HG03378 (cell line): ENCODE results near the gene OR52A1.
A peak's percentile ranks its signal among the peaks of the same experiment; 100 is the strongest.

ENCODE experiments used
- ATAC-seq: cut with Tn5 transposase; IDR thresholded peaks from one replicate; pipeline ENCODE4 v1.9.1; 2021; ENCODE audit warnings: mild to moderate bottlenecking, moderate library complexity; ENCODE audit not compliant: unreplicated experiment

OR52A1 gene

DNA sequence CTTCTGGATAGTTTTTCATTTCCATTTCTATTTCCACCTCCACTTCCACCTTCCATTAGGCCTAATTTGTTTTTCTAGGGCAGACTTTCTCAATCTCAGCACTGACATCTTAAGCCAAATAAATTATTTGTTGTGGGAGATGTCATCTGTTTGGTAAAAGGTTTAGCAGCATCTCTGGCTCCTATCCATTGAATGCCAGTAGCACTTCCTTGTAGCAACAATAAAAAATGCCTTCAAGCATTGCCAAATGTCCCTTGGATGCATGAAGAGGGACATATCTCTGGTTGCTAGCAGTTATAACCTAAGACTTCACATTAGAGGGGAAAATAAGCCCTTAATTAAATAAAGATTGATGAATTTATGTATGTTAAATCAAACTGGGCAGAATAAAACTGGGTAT lies 18.3 kb downstream of the OR52A1 start:
- no peak for ATAC-seq

DNA sequence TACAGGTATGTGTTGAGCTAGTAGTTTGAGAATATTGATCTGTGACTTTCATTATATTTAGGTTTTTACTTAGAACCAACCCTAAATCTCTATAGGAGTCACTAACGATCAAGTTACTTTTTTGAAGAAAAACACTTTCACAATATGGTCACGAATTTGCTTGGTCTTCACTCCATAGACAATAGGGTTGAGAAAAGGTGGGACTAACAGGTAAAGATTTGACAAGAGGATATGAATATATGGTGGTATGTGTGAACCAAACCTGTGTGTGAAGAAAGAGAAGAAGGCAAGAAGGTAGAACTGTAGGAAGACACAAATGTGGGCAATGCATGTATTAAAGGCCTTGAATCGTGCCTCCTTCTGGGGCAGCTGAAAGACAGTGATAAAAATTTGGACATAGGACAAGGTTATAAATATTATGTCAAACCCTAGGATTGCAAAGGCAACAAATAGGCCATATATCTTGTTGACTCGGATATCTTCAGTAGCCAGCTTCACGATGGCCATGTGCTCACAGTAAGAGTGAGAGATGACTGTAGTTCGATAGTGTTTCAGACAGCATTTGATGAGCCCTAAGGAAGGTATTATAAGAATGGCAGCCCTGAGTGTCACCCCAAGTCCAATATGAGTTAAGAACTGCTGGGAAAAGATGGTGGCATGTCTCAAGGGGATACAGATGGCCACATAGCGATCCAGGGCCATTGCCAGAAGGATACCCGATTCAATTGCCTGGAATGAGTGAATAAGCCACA lies 22.8 kb downstream of the OR52A1 start:
- ATAC-seq, result no peak

DNA sequence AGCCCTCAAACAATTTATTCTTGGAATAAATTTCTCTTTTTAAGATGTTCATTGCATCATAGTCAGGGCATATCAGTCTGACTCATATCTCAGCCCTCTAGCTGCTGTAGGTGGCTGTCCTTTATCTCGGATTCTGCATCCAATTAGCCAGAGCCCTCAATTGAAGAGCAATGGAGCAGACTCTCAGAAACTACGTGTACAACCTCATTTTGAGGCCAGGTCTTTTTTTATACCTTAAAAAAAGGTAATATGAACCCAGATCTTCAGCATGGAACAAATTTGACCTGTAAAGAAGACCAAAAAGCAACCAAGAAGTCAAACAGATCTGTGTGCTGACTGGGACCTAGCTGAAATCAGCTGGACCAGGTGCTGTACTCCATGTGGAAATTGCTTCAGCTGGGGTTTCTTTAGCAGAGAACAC lies 25.1 kb downstream of the OR52A1 start:
- ATAC-seq, result no peak

DNA sequence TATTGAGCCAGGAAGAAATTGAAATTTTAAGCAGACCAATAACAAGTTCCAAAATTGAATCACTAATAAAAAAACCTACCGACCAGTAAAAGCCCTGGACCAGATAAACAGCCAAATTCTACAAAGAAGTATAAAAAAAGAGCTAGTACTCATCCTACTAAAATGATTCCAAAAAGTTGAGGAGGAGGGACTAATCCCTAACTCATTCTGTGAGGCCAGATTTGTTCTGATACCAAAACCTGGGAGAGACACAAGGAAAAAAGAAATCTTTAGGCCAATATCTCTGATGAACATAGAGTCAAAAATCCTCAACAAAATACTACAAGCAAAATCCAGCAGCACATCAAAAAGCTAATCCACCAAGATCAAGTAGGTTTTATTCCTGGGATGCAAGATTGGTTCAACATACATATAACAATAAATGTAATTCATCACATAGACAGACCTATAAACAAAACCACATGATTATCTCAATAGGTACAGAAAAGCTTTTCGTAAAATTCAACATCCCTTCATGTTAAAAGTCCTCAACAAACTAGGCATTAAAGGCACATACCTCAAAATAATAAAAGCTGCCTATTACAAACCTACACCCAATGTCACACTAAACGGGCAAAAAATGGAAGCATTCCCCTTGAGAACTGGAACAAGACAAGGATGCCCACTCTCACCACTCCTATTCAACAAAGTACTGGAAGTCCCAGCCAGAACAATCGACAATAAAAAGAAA lies 29.5 kb downstream of the OR52A1 start:
- no peak for ATAC-seq

DNA sequence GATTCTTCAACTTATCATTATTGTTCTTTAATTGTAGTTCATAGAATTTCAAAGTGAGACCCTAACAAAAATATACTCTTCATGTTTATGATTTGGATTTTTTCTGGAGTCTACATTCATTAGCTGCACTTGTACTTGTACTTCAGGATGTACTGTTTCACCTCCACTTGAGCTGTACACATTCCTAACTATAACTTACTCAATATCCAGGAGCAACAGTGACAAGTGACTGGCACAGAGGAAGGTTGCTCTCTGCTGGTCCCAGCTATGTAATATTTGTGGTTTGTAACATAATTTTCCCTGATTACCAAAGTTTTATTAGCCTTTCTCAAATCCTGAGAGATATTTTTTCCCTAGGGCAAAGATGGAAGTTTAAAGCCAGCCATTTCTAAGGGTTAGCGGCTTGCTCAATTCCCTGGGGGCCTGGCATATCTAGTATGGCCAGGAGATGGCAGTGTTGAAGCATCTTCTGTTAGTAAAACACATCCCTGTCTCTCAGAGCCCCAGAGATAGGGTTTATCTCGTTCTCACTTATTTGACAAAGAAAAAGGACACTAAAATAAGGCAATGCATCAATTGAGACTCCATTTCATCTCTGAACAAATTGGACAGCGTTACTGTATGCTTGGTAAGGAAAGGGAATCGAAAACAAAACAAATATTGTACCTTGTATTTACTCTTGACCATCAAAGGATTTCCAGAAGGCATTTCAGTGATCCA lies 30.6 kb downstream of the OR52A1 start:
- peak; percentile 92 for ATAC-seq

DNA sequence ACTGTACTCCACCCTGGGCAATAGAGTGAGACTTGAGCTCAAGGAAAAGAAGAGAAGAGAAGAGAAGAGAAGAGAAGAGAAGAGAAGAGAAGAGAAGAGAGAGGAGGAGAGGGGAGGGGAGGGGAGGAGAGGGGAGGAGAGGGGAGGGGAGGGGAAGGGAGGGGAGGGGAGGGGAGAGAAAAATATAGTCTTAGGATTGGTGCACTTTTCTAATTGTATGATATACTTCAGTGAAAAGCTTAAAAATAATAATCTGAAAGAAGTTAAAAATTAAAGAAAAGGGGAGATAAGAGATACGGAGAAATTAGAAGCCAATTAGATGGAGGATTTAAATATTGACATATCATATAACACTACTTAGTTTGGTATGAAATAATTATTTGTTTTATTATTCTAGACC lies 35.7 kb downstream of the OR52A1 start:
- no peak for ATAC-seq

DNA sequence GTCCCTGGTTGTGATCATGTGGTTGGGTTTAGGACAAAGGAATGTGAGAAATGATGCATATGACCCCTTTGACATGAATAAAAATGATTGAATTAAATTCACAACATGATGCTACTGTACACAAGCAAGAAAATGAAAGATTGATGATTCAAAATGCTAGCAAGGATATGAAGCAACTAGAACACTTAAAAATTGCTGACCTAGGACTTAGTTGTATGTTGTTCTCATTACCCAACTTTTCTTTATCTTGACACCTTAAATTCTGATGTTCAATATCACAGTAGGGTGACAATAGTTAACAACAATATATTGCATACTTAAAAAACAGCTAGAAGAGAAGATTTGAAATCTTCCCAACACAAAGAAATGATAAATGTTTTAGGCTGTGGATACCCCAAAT lies 37.0 kb downstream of the OR52A1 start:
- no peak for ATAC-seq

DNA sequence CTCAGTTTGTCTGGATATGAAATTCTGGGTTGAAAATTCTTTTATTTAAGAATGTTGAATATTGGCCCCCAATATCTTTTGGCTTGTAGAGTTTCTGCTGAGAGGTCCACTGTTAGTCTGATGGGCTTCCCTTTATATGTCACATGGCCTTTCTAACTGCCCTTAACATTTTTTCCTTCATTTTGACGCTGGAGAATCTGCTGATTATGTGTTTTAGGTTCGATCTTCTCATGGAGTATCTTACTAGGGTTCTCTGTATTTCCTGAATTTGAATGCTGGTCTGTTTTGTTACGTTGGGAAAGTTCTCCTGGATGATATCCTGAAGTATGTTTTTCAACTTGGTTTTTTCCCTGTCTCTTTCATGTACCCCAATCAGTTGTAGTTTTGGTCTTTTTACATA lies 39.2 kb downstream of the OR52A1 start:
- ATAC-seq, result no peak

DNA sequence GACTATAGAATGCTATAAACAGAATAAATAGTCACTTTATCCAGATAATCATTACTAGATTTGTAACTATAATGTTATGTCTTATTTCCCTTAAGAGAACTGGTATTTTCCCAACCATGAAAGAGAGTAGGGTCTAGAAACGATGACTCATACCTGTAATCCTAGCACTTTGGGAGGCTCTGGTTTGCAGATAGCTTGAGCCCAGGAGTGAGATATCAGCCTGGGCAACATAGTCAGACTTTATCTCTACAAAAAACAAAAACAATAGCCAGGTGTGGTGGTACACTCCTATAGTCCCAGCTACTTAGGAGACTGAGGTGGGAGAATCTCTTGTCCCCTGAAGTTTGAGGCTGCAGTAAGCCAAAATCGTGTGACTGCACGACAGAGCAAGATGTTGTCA lies 47.3 kb downstream of the OR52A1 start:
- ATAC-seq, result no peak

DNA sequence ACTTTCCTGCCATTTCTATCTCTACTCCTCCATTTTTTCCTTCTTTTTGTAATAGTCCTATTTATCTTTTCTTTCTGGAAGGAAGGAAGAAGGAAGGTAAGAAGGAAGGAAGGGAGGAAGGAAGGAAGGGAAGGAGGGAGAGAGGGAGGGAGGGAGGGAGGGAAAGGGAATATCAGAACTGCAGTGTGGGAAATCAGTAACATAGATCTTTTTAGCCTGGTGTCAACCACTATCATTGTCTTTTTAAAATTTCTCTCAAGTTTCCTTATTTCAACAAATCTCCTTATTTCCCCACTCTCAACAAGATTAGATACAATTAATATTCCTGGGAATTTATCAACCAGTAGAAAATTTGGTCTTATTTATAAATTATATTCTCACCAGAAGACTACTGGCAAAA lies 51.5 kb downstream of the OR52A1 start:
- no peak for ATAC-seq

DNA sequence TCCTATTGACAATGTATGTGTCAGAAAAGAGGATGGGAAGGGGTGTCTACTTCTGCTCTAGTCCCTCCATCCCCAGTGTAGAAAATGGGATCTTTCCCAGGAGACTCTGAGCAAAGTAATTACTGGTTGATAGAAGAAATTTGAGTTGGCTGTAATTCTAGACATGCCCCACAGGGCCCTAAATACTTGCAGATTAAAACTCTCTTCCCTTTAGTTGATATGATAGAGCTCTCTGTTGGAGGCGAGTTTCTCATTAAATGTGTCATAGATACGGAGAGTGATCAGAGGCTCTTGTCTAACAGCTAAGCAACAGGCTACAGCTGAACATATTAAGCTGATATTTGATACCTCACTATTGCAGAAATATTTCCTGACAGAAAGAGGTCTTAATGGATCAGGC lies 52.3 kb downstream of the OR52A1 start:
- ATAC-seq, result no peak

DNA sequence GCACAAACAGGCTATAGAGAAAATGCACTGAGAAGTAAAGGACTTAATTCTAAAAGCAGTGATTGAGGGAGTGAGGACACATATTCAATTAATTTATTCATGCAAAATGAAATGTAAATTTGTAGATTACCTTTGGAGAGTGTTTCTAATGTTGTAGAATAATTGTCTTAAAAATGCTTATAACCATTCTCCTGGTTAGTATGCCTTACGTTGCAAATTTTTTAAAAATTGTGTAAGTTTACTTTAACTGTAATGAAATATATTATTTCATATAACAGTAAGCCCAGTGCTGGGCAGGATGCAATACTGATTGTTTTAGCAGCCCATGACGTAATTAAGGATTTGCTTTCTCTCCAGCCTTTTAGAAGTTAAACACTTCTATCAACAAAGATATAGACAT lies 58.5 kb downstream of the OR52A1 start:
- ATAC-seq, result no peak
